NCI-H82 (cell line): ENCODE measurements around the gene ALDH3B1.

Source experiments
- DNase-seq: peaks from one replicate; lab custom pipeline; 2025; lab: John Stamatoyannopoulos, UW

Gene ALDH3B1

GRCh38 chr11:68014157-68014946 lies 4.2 kb downstream of the ALDH3B1 start:
- no peak for DNase-seq

DNA sequence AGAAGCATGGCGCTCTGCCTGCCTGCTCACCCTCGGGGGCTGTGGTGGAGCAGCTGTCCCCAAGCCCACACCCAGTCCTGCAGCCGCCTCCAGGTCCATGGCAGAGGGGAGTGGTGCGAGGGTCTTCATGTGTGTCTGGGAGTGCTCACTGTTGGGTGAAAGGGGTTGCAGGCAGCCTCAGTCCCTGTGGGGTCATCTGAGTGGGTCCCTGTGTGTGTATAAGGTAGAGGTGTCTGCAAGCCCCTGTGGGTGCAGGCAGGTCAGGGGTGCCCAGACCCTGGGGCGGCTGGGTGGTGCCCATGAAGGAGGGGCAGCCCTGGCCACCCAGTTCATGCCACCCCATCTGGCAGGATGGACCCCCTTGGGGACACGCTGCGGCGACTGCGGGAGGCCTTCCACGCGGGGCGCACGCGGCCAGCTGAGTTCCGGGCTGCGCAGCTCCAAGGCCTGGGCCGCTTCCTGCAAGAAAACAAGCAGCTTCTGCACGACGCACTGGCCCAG lies 4.9 kb downstream of the ALDH3B1 start:
- DNase-seq: no peak

- DNase-seq: no peak
Observed at GRCh38 chr11:68015467-68015866, 5.3 kb downstream of the ALDH3B1 start.

GRCh38 chr11:68016161-68016903 lies 6.2 kb downstream of the ALDH3B1 start:
- DNase-seq: no peak

DNA sequence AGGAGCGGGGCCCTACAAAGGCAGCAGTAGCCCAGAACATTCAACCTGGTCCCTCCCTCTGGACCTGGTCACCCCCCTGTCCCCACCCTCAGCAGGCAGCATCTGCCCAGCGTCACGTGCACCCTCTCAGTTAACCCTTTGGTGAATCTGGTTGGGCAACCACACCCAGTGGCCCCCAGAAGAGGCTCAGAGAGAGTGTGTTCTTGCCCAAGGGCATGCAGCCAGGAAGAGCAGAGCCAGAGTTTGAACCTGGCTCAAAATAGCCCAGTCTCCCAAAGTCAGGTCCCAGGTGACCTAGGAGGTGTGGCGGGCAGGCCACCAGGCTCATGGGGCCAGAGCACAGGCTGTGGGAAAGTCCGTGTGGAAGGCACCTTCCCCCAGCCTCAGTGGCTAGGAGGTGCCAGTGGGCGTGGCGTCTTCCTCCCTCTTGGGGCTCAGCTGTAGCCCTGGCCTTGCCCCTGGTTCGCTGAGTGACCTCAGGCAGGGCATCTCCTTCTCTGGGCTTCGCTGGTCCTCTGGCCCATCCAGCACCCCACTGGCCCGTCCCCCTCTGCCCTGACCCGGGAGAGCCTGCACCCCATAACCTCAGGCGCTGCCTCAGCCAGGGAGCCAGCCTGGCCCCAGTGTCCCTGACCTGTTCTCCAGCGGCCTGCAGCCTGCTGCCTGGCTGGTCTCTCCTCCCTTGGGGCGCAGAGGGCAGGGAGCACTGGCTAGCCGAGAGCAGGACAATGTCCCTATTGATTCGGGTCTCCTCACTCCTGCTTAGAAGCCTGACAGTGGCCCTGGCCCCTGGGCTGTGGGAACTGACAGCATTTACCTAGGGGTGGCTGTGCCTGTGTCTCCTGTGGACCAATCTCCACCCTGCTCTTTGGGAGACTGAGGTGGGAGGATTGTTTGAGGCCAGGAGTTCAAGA lies 7.0 kb downstream of the ALDH3B1 start:
- DNase-seq: peak; percentile 33

- DNase-seq: no peak
Observed at GRCh38 chr11:68017980-68018729, 8.0 kb downstream of the ALDH3B1 start.

GRCh38 chr11:68018730-68019190 lies 8.6 kb downstream of the ALDH3B1 start:
- DNase-seq: no peak

GRCh38 chr11:68019486-68019885 lies 9.4 kb downstream of the ALDH3B1 start:
- no peak for DNase-seq

DNA sequence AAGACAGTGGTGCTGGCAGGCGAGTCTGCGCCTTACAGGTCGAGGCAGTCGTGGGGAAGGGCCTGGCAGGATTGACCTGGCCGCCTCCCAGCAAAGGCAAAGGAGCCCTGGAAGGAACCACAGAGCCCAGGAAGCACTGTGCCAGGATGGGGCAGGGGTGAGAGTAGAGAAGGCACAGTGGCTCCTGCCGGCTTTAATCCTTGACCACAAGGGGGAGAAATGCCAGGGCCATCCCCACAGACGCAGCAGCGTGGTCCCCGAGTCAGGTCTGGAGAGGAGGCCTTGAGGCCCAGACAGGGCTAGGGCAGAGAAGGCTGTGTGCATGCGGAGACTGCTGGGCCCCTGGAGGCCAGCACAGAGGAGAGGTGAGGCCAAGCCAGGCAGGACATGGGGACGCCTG lies 10.4 kb downstream of the ALDH3B1 start:
- no peak for DNase-seq

GRCh38 chr11:68021167-68021787 lies 11.2 kb downstream of the ALDH3B1 start:
- DNase-seq: peak; percentile 10

GRCh38 chr11:68022531-68022930 lies 12.4 kb downstream of the ALDH3B1 start:
- DNase-seq: no peak

GRCh38 chr11:68024508-68024907 lies 14.4 kb downstream of the ALDH3B1 start:
- no peak for DNase-seq

DNA sequence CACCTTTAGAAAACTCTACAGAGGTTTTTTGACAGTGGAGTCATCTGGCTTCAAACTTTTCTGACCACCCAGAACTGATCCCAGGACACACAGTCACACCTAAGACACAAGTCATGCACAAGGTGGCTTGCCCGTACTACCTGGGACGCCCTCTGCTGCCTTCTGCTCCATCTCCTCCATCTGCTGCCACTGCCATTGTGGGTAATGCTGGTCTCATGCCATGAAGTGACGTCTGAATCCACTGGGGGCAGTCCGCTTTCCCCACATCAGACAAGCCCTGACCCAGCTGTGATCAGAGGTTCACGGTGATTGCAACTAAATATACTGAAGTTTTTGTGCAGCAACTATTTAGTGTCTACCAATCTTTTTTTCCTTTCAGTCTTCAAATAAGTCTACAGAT lies 14.9 kb downstream of the ALDH3B1 start:
- peak; percentile 23 for DNase-seq

DNA sequence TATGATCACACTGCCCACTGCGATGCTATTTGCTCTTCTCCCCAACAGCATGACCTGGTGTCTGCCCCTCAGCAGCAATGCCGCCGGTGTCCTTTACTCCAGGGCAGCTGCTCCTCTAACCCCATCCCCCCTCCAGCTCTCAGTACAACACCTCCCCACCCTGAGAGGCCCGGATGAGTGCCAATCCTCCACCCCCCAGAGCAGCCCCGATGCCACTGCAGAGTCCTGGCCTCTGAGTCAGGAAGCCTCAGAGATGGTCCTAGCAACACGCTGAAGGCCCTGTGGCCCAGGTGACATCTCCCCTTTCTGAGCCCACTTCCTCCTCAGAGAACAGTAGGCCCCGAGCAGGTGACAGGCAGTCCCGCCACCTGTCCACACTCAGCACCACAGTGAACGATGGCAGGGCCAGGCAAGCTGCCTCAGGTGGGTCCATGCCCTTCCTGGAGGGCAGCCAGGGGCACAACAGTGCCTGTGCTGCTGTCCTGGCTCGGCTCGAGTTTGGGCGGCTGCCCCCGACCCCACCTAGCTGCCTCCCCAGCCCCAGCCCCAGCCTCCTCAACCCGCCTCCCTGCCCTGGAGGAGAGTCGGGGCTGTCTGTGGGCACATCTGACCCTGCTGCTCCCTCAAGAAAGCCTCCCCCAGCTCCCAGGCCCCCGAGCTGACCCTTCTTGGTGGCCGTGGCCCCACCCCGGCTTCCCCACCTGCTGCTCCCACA lies 16.4 kb downstream of the ALDH3B1 start:
- no peak for DNase-seq

DNA sequence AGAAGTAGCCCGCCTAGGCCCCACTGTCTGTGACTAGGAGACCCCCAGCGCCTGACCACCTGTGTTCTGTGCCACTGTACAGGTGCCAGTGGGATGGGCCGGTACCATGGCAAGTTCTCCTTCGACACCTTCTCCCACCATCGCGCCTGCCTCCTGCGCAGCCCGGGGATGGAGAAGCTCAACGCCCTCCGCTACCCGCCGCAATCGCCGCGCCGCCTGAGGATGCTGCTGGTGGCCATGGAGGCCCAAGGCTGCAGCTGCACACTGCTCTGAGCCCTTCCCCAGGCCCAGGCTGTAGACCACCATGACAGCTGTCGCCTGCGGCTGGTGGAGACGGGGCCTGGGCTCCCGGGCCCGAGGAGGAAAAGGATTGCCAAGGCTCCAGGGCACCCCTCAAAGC lies 17.5 kb downstream of the ALDH3B1 start:
- DNase-seq: no peak

- no peak for DNase-seq
Observed at GRCh38 chr11:68028802-68029545, 18.8 kb downstream of the ALDH3B1 start.

DNA sequence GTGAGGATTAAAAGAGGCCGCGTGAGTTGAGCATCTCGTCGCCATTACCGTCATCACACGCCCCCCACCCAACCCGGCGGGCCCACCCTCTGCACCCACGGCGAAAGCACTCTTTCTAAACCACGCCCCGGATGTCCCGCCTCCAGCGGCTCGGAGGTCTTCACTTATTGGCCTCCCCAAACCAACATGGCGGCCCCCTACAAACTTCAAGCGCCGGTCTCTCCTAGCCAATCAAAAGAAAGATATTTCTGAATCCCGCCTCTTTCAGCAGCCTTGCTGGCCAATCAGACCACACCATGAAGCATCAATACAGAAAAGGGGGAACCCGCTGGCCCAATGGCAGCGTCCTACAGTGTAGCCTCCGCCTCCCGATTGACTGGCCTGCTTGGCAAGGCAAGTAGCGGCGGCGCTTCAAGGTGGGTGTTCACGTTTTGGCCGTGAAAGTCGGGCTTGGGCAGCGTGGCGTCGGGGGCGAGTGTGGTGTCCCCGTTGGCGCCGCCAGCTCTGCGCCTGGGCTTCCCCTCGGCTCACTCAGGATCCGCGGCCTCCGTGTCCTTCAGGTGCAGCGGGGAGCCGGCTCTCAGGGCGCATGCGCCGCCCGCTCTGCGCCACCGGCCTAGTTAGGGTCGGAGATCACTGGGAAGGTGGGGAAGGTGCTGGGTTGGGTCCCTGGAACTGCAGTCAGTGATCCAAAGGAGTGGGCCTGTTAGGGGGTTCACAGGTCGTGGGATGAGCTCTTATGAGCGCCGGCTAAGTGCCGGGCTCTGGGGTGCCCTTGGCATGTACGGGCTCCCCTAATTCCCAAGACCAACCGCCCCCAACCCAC lies 20.4 kb downstream of the ALDH3B1 start, which contains the start of gene NDUFS8:
Gene NDUFS8, plus strand, starts transcription at position 364 of the 826 bp plus-strand sequence. CDS start 1,471 bp downstream, outside the sequence.
- peak; percentile 99 for DNase-seq

- no peak for DNase-seq
Observed at GRCh38 chr11:68031144-68031464, 21.0 kb downstream of the ALDH3B1 start.

DNA sequence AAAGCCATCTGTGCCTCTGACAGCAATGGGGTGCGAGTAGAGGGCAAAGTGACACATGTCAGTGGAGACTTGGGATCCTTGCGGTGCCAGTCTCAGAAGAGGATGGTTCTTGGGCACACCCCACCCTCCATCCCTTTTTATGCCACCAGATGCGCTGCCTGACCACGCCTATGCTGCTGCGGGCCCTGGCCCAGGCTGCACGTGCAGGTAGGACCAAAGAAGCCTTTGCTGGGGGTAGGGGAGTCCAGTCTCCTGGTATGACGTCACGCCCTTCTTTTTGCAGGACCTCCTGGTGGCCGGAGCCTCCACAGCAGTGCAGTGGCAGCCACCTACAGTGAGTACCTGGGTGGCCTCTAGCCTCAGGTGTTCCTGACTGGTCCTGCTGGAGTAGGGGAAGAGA lies 21.9 kb downstream of the ALDH3B1 start:
- no peak for DNase-seq
